Measurements from ENCODE around the gene NFIX. TPM values are rescaled to one million over a fixed set of nuclear protein-coding genes. Genes with fewer than 3 reads are reported as not detected.

Gene NFIX
- total and polyA plus RNA-seq, 9 donors: 30.3 to 256 (median 217) TPM

DNA sequence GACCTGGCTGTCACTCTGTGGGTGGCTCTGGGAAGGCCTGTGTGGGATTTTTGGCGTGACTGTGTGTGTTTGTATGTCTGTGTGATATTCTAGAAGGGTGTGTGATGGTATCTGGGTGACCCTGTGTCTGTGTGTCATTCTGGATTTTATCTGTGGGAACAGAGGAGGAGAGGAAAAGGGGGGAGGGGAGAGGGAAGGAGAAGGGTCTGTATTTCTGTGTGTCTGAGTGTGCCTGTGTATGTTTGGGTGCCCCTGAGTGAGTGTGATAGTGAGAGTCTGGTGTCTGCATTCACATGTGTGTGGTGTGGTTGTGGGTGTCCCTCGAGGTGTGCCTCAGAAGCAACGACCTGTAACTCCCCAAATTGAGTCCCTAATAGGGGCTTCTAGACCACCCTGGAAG is 8.1 kb upstream of the NFIX start:
- no peak for DNase-seq
- H3K36me3 ChIP-seq: no peaks in the 10 kb centered on the region
- no peaks in the 10 kb centered on the region for H3K27me3 ChIP-seq
- H3K4me3 ChIP-seq: no peak overlapping the region
- H3K27ac ChIP-seq: no peak overlapping the region
- no peak for TF ChIP-seq CTCF (IDR thresholded peaks at IDR 0.05)
- TF ChIP-seq EP300 (IDR thresholded peaks at IDR 0.05): no peak
- no peak for TF ChIP-seq POLR2A (IDR thresholded peaks at IDR 0.05)
- WGBS, 3 donors: 72 to 81% (median 74%) methylated on average over 3 of the region's 3 CpGs
- H3K9me3 ChIP-seq: no peaks in the 10 kb centered on the region
- peaks cover 1% of the 10 kb centered on the region for H3K4me1 ChIP-seq (ENCODE audit: insufficient read depth)
- intact Hi-C loops (cut with DNase I): loop anchor here in 2 of 4 donors (5.0 kb wide), 1 partner anchor 75 kb away; no protein-coding TSS in a partner anchor

DNA sequence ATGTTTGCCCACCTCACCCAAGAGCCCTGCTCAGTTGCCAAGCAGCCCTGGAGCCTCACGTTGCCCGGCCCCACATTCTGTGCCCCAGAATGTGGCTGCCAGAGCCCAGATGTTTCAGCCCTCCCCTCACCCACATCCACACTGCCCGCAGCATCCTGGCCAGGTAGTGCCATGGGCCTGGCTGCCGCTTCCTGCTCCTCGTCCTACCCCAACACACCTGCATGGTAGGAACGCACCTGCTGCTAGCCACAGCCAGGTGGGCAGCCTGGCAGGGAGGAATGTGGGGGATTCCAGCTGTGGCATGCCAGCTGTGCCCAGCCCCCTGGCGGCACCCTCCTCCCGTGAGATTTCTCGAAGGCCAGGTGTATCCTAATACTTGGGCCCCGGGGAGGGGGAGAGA is 7.5 kb upstream of the NFIX start:
- intact Hi-C loops (cut with DNase I): loop anchor here in 2 of 4 donors (5.0 kb wide), 1 partner anchor 75 kb away; no protein-coding TSS in a partner anchor
- no peak overlapping the region for H3K27ac ChIP-seq
- TF ChIP-seq CTCF (IDR thresholded peaks at IDR 0.05) (no peak), POLR2A (IDR thresholded peaks at IDR 0.05) (no peak), EP300 (IDR thresholded peaks at IDR 0.05) (no peak)
- peaks cover 1% of the 10 kb centered on the region for H3K4me1 ChIP-seq (ENCODE audit: insufficient read depth)
- H3K27me3 ChIP-seq: no peaks in the 10 kb centered on the region
- DNase-seq: no peak
- 76 to 82% (median 81%) methylated on average over 10 of the region's 10 CpGs for WGBS, 3 donors
- H3K36me3 ChIP-seq: no peaks in the 10 kb centered on the region
- no peak overlapping the region for H3K4me3 ChIP-seq
- no peaks in the 10 kb centered on the region for H3K9me3 ChIP-seq

DNA sequence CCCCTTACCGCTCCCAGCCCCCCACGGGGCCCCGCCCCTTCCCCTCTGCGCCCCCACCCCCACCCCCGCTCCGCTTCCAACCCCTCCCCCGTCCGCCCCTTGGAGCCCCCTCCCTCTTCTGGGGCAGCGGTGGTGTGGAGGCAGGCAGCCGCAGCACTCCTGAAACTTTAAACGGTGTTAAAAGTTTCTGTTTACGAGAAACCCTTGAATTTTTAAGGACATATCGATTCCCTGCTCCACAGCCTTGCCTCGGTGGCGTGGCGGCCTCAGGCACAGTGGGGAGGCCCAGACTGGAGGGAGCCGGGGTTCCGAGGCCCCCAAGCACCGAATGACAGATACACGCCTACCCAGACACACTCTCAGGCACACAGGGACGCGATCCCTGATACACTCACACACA is 4.8 kb upstream of the NFIX start:
- Histone ChIP-seq H3K27ac (no peak overlapping the region), H3K4me1 (ENCODE audit: insufficient read depth) (peaks cover 3% of the 10 kb centered on the region), H3K36me3 (no peaks in the 10 kb centered on the region), H3K4me3 (no peak overlapping the region), H3K27me3 (no peaks in the 10 kb centered on the region), H3K9me3 (no peaks in the 10 kb centered on the region)
- DNase-seq: peak in 1 of 5 donors; percentile 19
- TF ChIP-seq POLR2A (IDR thresholded peaks at IDR 0.05) (no peak), CTCF (IDR thresholded peaks at IDR 0.05) (no peak), EP300 (IDR thresholded peaks at IDR 0.05) (no peak)
- whole genome bisulfite sequencing, 3 donors: 37 to 54% (median 39%) methylated on average over 22 of the region's 22 CpGs
- intact Hi-C loops (cut with DNase I): no loop called here

- Histone ChIP-seq H3K27me3 (no peaks in the 10 kb centered on the region), H3K4me3 (no peak overlapping the region), H3K9me3 (no peaks in the 10 kb centered on the region), H3K27ac (no peak overlapping the region), H3K4me1 (ENCODE audit: insufficient read depth) (peaks cover 3% of the 10 kb centered on the region), H3K36me3 (no peaks in the 10 kb centered on the region)
- no peak for TF ChIP-seq CTCF (IDR thresholded peaks at IDR 0.05)
- no peak for TF ChIP-seq EP300 (IDR thresholded peaks at IDR 0.05)
- no peak for TF ChIP-seq POLR2A (IDR thresholded peaks at IDR 0.05)
- DNase-seq: no peak
- WGBS, 3 donors: 78 to 79% (median 78%) methylated on average over 3 of the region's 3 CpGs
- intact Hi-C loops (cut with DNase I): no loop called here
Observed at GRCh38 chr19:12990853-12991252, 4.4 kb upstream of the NFIX start.

Data from ovary (tissue), 9 donors.